HepG2 (cell line): ENCODE measurements around the gene C1QBP. TPM values are rescaled to one million over a fixed set of nuclear protein-coding genes. Genes with fewer than 3 reads are reported as not detected.
A peak's percentile ranks its signal among the peaks of the same experiment; 100 is the strongest.

ENCODE experiments used
- AHR ChIP-seq: IDR thresholded peaks from 2 replicates; pipeline ENCODE4 v1.6.1; 2018; ENCODE audit warnings: missing genetic modification reagents, missing compliant biosample characterization
- DMAP1 ChIP-seq: IDR thresholded peaks from 2 replicates; pipeline ENCODE4 v1.6.1; 2016
- ESRRA ChIP-seq: sonication (generic); formaldehyde crosslinking; IDR thresholded peaks from 2 replicates; pipeline ENCODE4 v1.5.1; 2020; ENCODE audit warnings: mild to moderate bottlenecking, low read depth, missing genetic modification reagents
- FOXK1 ChIP-seq: sonication (generic); formaldehyde crosslinking; IDR thresholded peaks from 2 replicates; pipeline ENCODE4 v1.4.0; 2020; ENCODE audit warnings: low read depth, missing genetic modification reagents, borderline replicate concordance
- NCOR1 ChIP-seq: fragments of 200-600 bp; sonication (generic); IDR thresholded peaks from 2 replicates; pipeline ENCODE4 v1.7.0; 2017; ENCODE audit warnings: antibody characterized with exemption, low read length, borderline replicate concordance
- RARA ChIP-seq: IDR thresholded peaks from 2 replicates; pipeline ENCODE4 v1.6.1; 2016; ENCODE audit warnings: missing genetic modification reagents, missing compliant biosample characterization
- REPIN1 ChIP-seq: sonication (generic); formaldehyde crosslinking; IDR thresholded peaks from 2 replicates; pipeline ENCODE4 v1.8.0; 2022; ENCODE audit warnings: missing genetic modification reagents, low read depth, mild to moderate bottlenecking, borderline replicate concordance
- TMF1 ChIP-seq: sonication (generic); formaldehyde crosslinking; IDR thresholded peaks from 2 replicates; pipeline ENCODE4 v1.8.1; 2022; ENCODE audit warnings: low read depth, missing genetic modification reagents
- ZBTB1 ChIP-seq: sonication (generic); formaldehyde crosslinking; IDR thresholded peaks from 2 replicates; pipeline ENCODE4 v1.4.0; 2020; ENCODE audit warnings: missing genetic modification reagents, borderline replicate concordance
- ZNF776 ChIP-seq: sonication (generic); formaldehyde crosslinking; IDR thresholded peaks from 2 replicates; pipeline ENCODE4 v1.4.0; 2020; ENCODE audit warnings: mild to moderate bottlenecking, missing genetic modification reagents
- ZNF891 ChIP-seq: sonication (generic); formaldehyde crosslinking; IDR thresholded peaks from 2 replicates; pipeline ENCODE4 v1.5.0; 2020; ENCODE audit warnings: mild to moderate bottlenecking, missing genetic modification reagents
- polyA plus RNA-seq, 8 experiments: library from polyadenylated mRNA; depleted of rRNA in 3 of 8; stranded (reverse) in 7 of 8; unstranded in 1 of 8; fragments of >200 nt; fragmentation: Illumina TruSeq in 4 of 8; extraction: Trizol in 4 of 8; gene quantifications; 2 replicates each; pipeline versions ENCODE4 v1.2.1 to v1.2.3, GENCODE V29; 2011 to 2016; ENCODE audit warnings: low read depth in 4 of 8, missing spikeins in 1 of 8, mixed read lengths in 1 of 8; ENCODE audit not compliant: insufficient read depth in 1 of 8
- total RNA-seq, 5 experiments: library from RNA; depleted of rRNA; stranded (reverse); fragments of >200 nt; fragmentation: Illumina TruSeq; extraction: Trizol; gene quantifications; 2 replicates each; pipeline ENCODE4 v1.2.3, GENCODE V29; 2016; ENCODE audit warnings: low read depth in 1 of 5
- TF ChIP-seq, protein P1 (sequence below): sonication (generic); formaldehyde crosslinking; IDR thresholded peaks from 2 replicates; pipeline ENCODE4 v1.8.0; 2022; ENCODE audit warnings: missing genetic modification reagents, mild to moderate bottlenecking, inconsistent platforms, borderline replicate concordance
- TF ChIP-seq, protein P2 (sequence below): IDR thresholded peaks from 2 replicates; pipeline ENCODE4 v1.6.1; 2016
- TF ChIP-seq, protein P3 (sequence below): sonication (generic); formaldehyde crosslinking; IDR thresholded peaks from 2 replicates; pipeline ENCODE4 v1.4.0; 2020; ENCODE audit warnings: missing genetic modification reagents
- TF ChIP-seq, protein P4 (sequence below): sonication (generic); formaldehyde crosslinking; IDR thresholded peaks from 2 replicates; pipeline ENCODE4 v1.5.0; 2020; ENCODE audit warnings: mild to moderate bottlenecking, missing genetic modification reagents
- TF ChIP-seq, protein P5 (sequence below): sonication (generic); formaldehyde crosslinking; IDR thresholded peaks from 2 replicates; pipeline ENCODE4 v1.4.0; 2020; ENCODE audit warnings: missing genetic modification reagents
- TF ChIP-seq, protein P6 (sequence below): sonication (generic); formaldehyde crosslinking; IDR thresholded peaks from 2 replicates; pipeline ENCODE4 v1.8.0; 2022; ENCODE audit warnings: mild to moderate bottlenecking, missing genetic modification reagents; ENCODE audit not compliant: insufficient replicate concordance
- TF ChIP-seq, protein P7 (sequence below): sonication (generic); formaldehyde crosslinking; IDR thresholded peaks from 2 replicates; pipeline ENCODE4 v1.5.0; 2020; ENCODE audit warnings: missing genetic modification reagents

Gene C1QBP
- total and polyA plus RNA-seq, 2 of the 13 experiments (the other 11 are each of a cell fraction or from before 2014, with no cell fraction given) = 219 to 680 TPM

DNA sequence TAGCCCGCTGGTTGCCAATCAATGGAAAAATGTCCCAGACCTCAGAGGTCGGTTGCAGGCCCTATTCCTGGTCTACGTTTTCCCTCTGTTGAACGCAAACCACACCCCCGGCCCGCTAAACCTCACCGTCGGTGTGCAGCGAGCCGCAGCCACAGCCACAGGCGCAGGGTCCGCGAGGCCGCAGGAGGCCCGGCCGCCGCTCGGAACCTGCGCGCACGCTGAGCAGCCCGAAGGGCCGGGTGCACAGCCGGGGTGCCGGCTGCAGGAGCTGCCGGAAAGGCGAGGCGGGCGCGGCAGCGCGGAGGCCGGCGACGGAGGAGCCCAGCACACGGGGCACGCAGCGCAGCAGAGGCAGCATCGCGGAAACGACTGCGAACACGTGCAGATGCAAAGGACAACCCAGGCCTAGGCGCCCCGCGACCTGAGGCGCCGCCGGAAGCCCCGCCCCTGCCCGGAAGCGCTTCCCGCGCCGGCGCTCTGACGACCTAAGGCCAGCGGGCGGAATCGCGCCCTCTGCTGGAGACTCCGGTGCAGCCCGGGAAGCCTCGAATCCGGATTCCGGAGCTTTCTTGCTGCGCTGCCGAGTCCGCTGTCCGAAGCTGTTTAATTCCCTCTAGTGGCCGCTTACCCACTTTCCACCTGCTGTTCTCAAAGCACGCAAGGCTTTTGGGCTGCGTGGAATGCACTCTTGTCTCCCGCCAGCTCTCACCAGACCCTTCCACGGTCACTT is at the start of gene C1QBP (continued):
- TF ChIP-seq, protein P1, sequence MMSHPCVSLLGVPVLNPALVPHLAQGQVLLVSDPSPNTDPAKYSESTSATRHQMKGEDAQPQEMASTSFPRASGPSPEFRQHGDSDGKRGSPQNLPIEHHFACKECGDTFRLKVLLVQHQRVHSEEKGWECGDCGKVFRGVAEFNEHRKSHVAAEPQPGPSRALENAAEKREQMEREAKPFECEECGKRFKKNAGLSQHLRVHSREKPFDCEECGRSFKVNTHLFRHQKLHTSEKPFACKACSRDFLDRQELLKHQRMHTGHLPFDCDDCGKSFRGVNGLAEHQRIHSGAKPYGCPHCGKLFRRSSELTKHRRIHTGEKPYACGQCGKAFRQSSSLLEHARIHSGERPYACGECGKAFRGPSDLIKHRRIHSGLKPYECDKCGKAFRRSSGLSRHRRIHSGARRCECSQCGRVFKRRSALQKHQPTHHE = peak; percentile 73; the same call in 1 of the 2 replicates
- TF ChIP-seq RARA (CRISPR knock-in tag) = peak; percentile 29; the same call in 1 of the 2 replicates
- peak; percentile 76 for TF ChIP-seq REPIN1 (CRISPR knock-in tag)
- 0 out of 2 replicates have a peak, but pooled peaks have one; percentile 26 for TF ChIP-seq FOXK1
- TF ChIP-seq ZBTB1 (CRISPR knock-in tag) = no peak
- TF ChIP-seq ZNF776 = peak; percentile 95
- TF ChIP-seq, protein P2, sequence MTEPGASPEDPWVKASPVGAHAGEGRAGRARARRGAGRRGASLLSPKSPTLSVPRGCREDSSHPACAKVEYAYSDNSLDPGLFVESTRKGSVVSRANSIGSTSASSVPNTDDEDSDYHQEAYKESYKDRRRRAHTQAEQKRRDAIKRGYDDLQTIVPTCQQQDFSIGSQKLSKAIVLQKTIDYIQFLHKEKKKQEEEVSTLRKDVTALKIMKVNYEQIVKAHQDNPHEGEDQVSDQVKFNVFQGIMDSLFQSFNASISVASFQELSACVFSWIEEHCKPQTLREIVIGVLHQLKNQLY (CRISPR knock-in tag) = no peak
- TF ChIP-seq, protein P3, sequence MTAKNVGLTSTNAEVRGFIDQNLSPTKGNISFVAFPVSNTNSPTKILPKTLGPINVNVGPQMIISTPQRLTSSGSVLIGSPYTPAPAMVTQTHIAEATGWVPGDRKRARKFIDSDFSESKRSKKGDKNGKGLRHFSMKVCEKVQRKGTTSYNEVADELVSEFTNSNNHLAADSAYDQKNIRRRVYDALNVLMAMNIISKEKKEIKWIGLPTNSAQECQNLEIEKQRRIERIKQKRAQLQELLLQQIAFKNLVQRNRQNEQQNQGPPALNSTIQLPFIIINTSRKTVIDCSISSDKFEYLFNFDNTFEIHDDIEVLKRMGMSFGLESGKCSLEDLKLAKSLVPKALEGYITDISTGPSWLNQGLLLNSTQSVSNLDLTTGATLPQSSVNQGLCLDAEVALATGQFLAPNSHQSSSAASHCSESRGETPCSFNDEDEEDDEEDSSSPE (CRISPR knock-in tag) = peak; percentile 88
- 0 out of 2 replicates have a peak, but pooled peaks have one; percentile 71 for TF ChIP-seq AHR (CRISPR knock-in tag)
- TF ChIP-seq, protein P4, sequence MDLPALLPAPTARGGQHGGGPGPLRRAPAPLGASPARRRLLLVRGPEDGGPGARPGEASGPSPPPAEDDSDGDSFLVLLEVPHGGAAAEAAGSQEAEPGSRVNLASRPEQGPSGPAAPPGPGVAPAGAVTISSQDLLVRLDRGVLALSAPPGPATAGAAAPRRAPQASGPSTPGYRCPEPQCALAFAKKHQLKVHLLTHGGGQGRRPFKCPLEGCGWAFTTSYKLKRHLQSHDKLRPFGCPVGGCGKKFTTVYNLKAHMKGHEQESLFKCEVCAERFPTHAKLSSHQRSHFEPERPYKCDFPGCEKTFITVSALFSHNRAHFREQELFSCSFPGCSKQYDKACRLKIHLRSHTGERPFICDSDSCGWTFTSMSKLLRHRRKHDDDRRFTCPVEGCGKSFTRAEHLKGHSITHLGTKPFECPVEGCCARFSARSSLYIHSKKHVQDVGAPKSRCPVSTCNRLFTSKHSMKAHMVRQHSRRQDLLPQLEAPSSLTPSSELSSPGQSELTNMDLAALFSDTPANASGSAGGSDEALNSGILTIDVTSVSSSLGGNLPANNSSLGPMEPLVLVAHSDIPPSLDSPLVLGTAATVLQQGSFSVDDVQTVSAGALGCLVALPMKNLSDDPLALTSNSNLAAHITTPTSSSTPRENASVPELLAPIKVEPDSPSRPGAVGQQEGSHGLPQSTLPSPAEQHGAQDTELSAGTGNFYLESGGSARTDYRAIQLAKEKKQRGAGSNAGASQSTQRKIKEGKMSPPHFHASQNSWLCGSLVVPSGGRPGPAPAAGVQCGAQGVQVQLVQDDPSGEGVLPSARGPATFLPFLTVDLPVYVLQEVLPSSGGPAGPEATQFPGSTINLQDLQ (CRISPR knock-in tag) = no peak
- TF ChIP-seq, protein P5, sequence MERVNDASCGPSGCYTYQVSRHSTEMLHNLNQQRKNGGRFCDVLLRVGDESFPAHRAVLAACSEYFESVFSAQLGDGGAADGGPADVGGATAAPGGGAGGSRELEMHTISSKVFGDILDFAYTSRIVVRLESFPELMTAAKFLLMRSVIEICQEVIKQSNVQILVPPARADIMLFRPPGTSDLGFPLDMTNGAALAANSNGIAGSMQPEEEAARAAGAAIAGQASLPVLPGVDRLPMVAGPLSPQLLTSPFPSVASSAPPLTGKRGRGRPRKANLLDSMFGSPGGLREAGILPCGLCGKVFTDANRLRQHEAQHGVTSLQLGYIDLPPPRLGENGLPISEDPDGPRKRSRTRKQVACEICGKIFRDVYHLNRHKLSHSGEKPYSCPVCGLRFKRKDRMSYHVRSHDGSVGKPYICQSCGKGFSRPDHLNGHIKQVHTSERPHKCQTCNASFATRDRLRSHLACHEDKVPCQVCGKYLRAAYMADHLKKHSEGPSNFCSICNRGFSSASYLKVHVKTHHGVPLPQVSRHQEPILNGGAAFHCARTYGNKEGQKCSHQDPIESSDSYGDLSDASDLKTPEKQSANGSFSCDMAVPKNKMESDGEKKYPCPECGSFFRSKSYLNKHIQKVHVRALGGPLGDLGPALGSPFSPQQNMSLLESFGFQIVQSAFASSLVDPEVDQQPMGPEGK (CRISPR knock-in tag) = peak; percentile 21; the same call in 1 of the 2 replicates
- TF ChIP-seq, protein P6, sequence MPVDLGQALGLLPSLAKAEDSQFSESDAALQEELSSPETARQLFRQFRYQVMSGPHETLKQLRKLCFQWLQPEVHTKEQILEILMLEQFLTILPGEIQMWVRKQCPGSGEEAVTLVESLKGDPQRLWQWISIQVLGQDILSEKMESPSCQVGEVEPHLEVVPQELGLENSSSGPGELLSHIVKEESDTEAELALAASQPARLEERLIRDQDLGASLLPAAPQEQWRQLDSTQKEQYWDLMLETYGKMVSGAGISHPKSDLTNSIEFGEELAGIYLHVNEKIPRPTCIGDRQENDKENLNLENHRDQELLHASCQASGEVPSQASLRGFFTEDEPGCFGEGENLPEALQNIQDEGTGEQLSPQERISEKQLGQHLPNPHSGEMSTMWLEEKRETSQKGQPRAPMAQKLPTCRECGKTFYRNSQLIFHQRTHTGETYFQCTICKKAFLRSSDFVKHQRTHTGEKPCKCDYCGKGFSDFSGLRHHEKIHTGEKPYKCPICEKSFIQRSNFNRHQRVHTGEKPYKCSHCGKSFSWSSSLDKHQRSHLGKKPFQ (CRISPR knock-in tag) = no peak
- TF ChIP-seq, protein P7, sequence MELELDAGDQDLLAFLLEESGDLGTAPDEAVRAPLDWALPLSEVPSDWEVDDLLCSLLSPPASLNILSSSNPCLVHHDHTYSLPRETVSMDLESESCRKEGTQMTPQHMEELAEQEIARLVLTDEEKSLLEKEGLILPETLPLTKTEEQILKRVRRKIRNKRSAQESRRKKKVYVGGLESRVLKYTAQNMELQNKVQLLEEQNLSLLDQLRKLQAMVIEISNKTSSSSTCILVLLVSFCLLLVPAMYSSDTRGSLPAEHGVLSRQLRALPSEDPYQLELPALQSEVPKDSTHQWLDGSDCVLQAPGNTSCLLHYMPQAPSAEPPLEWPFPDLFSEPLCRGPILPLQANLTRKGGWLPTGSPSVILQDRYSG = peak; percentile 98
- TF ChIP-seq ESRRA (CRISPR knock-in tag) = 0 out of 2 replicates have a peak, but pooled peaks have one; percentile 61
- no peak for TF ChIP-seq ZNF891
- TF ChIP-seq NCOR1 = 0 out of 2 replicates have a peak, but pooled peaks have one; percentile 26
- TF ChIP-seq DMAP1 = peak; percentile 94
- TF ChIP-seq TMF1 = peak; percentile 70; the same call in 1 of the 2 replicates
